K562 (cell line): ENCODE data around the gene MILR1. TPM values are rescaled to one million over a fixed set of nuclear protein-coding genes. Genes with fewer than 3 reads are reported as not detected.

Experiments
- CBX5 ChIP-seq: IDR thresholded peaks from 2 replicates; pipeline ENCODE4 v1.6.1; 2014; ENCODE audit warnings: low read depth, borderline replicate concordance
- POLR2B ChIP-seq: fragments of 450-650 bp; IDR thresholded peaks from 2 replicates; pipeline ENCODE4 v1.6.1; 2018; ENCODE audit warnings: low read depth; ENCODE audit not compliant: partially characterized antibody
- ZNF436 ChIP-seq: fragments of 250-450, 450-650 bp; sonication (Bioruptor Pico); formaldehyde crosslinking; IDR thresholded peaks from 2 replicates; pipeline ENCODE4 v1.7.0; 2020; ENCODE audit warnings: mild to moderate bottlenecking
- polyA plus RNA-seq, 8 experiments: library from polyadenylated mRNA; depleted of rRNA in 4 of 8; stranded (reverse) in 5 of 8; unstranded in 3 of 8; fragments of >200 nt; fragmentation: Nextera tagmentation in 2 of 8; fragmentation: Illumina TruSeq in 1 of 8; extraction: Ambion mirVana in 2 of 8; extraction: Trizol in 1 of 8; gene quantifications; 2 replicates each; pipeline versions ENCODE4 v1.2.1 to v1.2.3, GENCODE V29; 2011 to 2014; ENCODE audit warnings: inconsistent platforms in 1 of 8, missing spikeins in 1 of 8
- total RNA-seq, 7 experiments: library from RNA; depleted of rRNA in 6 of 7; stranded (reverse); fragments of >200 nt in 6 of 7; fragmentation: Illumina TruSeq in 2 of 7; extraction: Trizol in 2 of 7; gene quantifications; 2 replicates each; pipeline versions ENCODE4 v1.2.1 to v1.2.3, GENCODE V29; 2011 to 2021; ENCODE audit warnings: low replicate concordance in 1 of 7
- TF ChIP-seq, protein P1 (sequence below): sonication (generic); formaldehyde crosslinking; IDR thresholded peaks from 2 replicates; pipeline ENCODE4 v1.8.0; 2022; ENCODE audit warnings: mild to moderate bottlenecking, missing genetic modification reagents
- TF ChIP-seq, protein P2 (sequence below): fragments of 450-650 bp; IDR thresholded peaks from 2 replicates; pipeline ENCODE4 v1.6.1; 2016; ENCODE audit warnings: mild to moderate bottlenecking
- TF ChIP-seq, protein P3 (sequence below): fragments of 200-600 bp; sonication (generic); IDR thresholded peaks from one replicate; pipeline ENCODE4 v1.6.1; 2012; ENCODE audit warnings: mild to moderate bottlenecking, low read depth, low read length, inconsistent platforms
- TF ChIP-seq, protein P4 (sequence below): sonication (generic); formaldehyde crosslinking; IDR thresholded peaks from 2 replicates; pipeline ENCODE4 v1.8.0; 2022; ENCODE audit warnings: mild to moderate bottlenecking, missing genetic modification reagents, borderline replicate concordance

The MILR1 gene
- total and polyA plus RNA-seq, 9 of the 15 experiments (the other 6 are each of a cell fraction or from before 2014, with no cell fraction given): 3.8 to 14.1 (median 7.1) TPM

DNA sequence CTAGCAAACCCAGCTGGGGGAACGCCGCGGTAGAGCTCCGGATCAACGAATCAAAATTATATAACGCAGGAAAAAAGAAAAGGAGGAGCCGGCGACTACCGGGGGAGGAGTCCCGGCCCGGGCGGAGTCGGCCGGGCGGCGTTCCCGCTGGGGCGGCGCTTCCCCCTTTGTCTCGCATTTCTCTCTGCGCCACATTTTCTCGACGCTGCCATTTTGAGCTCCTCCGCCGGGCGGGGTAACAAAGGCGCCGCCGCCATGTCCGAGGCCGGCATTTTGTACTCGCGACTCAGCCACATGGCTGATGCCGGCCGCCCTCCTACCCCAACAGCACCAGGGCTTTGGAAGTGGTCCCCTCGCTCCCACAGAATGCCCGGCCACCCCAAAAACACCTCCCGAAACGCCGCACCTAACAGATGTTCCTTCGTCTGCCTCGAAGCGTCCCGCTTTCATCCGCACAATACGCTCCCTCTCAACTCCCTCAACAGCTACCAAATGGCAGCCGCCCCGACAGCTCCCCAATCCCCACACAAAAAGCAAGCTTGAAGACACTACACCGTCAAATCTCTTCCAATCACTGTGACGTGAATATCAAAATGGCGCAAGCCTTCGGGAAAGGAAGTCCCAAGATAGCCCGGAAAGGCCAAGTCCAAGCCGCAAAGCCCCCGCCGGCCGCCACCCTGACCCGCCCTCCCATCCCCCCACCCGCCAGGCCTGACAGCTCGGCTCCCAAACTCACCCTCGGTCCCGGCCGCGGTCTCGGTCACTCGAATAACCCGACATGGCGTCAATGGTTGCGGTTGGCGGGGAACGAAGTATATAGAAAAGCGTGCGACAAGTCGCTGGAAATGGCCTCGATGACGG lies 56.7 kb downstream of the MILR1 start (continued):
- no peak for TF ChIP-seq ZNF436
- TF ChIP-seq, protein P1, sequence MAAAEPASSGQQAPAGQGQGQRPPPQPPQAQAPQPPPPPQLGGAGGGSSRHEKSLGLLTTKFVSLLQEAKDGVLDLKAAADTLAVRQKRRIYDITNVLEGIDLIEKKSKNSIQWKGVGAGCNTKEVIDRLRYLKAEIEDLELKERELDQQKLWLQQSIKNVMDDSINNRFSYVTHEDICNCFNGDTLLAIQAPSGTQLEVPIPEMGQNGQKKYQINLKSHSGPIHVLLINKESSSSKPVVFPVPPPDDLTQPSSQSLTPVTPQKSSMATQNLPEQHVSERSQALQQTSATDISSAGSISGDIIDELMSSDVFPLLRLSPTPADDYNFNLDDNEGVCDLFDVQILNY (CRISPR knock-in tag): 0 out of 2 replicates have a peak, but pooled peaks have one; percentile 8
- no peak for TF ChIP-seq CBX5
- TF ChIP-seq POLR2B: peak; percentile 52
- TF ChIP-seq, protein P2, sequence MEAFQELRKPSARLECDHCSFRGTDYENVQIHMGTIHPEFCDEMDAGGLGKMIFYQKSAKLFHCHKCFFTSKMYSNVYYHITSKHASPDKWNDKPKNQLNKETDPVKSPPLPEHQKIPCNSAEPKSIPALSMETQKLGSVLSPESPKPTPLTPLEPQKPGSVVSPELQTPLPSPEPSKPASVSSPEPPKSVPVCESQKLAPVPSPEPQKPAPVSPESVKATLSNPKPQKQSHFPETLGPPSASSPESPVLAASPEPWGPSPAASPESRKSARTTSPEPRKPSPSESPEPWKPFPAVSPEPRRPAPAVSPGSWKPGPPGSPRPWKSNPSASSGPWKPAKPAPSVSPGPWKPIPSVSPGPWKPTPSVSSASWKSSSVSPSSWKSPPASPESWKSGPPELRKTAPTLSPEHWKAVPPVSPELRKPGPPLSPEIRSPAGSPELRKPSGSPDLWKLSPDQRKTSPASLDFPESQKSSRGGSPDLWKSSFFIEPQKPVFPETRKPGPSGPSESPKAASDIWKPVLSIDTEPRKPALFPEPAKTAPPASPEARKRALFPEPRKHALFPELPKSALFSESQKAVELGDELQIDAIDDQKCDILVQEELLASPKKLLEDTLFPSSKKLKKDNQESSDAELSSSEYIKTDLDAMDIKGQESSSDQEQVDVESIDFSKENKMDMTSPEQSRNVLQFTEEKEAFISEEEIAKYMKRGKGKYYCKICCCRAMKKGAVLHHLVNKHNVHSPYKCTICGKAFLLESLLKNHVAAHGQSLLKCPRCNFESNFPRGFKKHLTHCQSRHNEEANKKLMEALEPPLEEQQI: no peak
- TF ChIP-seq, protein P3, sequence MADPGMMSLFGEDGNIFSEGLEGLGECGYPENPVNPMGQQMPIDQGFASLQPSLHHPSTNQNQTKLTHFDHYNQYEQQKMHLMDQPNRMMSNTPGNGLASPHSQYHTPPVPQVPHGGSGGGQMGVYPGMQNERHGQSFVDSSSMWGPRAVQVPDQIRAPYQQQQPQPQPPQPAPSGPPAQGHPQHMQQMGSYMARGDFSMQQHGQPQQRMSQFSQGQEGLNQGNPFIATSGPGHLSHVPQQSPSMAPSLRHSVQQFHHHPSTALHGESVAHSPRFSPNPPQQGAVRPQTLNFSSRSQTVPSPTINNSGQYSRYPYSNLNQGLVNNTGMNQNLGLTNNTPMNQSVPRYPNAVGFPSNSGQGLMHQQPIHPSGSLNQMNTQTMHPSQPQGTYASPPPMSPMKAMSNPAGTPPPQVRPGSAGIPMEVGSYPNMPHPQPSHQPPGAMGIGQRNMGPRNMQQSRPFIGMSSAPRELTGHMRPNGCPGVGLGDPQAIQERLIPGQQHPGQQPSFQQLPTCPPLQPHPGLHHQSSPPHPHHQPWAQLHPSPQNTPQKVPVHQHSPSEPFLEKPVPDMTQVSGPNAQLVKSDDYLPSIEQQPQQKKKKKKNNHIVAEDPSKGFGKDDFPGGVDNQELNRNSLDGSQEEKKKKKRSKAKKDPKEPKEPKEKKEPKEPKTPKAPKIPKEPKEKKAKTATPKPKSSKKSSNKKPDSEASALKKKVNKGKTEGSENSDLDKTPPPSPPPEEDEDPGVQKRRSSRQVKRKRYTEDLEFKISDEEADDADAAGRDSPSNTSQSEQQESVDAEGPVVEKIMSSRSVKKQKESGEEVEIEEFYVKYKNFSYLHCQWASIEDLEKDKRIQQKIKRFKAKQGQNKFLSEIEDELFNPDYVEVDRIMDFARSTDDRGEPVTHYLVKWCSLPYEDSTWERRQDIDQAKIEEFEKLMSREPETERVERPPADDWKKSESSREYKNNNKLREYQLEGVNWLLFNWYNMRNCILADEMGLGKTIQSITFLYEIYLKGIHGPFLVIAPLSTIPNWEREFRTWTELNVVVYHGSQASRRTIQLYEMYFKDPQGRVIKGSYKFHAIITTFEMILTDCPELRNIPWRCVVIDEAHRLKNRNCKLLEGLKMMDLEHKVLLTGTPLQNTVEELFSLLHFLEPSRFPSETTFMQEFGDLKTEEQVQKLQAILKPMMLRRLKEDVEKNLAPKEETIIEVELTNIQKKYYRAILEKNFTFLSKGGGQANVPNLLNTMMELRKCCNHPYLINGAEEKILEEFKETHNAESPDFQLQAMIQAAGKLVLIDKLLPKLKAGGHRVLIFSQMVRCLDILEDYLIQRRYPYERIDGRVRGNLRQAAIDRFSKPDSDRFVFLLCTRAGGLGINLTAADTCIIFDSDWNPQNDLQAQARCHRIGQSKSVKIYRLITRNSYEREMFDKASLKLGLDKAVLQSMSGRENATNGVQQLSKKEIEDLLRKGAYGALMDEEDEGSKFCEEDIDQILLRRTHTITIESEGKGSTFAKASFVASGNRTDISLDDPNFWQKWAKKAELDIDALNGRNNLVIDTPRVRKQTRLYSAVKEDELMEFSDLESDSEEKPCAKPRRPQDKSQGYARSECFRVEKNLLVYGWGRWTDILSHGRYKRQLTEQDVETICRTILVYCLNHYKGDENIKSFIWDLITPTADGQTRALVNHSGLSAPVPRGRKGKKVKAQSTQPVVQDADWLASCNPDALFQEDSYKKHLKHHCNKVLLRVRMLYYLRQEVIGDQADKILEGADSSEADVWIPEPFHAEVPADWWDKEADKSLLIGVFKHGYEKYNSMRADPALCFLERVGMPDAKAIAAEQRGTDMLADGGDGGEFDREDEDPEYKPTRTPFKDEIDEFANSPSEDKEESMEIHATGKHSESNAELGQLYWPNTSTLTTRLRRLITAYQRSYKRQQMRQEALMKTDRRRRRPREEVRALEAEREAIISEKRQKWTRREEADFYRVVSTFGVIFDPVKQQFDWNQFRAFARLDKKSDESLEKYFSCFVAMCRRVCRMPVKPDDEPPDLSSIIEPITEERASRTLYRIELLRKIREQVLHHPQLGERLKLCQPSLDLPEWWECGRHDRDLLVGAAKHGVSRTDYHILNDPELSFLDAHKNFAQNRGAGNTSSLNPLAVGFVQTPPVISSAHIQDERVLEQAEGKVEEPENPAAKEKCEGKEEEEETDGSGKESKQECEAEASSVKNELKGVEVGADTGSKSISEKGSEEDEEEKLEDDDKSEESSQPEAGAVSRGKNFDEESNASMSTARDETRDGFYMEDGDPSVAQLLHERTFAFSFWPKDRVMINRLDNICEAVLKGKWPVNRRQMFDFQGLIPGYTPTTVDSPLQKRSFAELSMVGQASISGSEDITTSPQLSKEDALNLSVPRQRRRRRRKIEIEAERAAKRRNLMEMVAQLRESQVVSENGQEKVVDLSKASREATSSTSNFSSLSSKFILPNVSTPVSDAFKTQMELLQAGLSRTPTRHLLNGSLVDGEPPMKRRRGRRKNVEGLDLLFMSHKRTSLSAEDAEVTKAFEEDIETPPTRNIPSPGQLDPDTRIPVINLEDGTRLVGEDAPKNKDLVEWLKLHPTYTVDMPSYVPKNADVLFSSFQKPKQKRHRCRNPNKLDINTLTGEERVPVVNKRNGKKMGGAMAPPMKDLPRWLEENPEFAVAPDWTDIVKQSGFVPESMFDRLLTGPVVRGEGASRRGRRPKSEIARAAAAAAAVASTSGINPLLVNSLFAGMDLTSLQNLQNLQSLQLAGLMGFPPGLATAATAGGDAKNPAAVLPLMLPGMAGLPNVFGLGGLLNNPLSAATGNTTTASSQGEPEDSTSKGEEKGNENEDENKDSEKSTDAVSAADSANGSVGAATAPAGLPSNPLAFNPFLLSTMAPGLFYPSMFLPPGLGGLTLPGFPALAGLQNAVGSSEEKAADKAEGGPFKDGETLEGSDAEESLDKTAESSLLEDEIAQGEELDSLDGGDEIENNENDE: no peak
- TF ChIP-seq, protein P4, sequence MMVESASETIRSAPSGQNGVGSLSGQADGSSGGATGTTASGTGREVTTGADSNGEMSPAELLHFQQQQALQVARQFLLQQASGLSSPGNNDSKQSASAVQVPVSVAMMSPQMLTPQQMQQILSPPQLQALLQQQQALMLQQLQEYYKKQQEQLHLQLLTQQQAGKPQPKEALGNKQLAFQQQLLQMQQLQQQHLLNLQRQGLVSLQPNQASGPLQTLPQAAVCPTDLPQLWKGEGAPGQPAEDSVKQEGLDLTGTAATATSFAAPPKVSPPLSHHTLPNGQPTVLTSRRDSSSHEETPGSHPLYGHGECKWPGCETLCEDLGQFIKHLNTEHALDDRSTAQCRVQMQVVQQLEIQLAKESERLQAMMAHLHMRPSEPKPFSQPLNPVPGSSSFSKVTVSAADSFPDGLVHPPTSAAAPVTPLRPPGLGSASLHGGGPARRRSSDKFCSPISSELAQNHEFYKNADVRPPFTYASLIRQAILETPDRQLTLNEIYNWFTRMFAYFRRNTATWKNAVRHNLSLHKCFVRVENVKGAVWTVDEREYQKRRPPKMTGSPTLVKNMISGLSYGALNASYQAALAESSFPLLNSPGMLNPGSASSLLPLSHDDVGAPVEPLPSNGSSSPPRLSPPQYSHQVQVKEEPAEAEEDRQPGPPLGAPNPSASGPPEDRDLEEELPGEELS (CRISPR knock-in tag): no peak
